K562 treated with DMSO at 1 percent for 48 hours (cell line): ENCODE results near the gene ZSCAN1. TPM values are rescaled to one million over a fixed set of nuclear protein-coding genes. Genes with fewer than 3 reads are reported as not detected.

ENCODE experiments used
- total RNA-seq: library from RNA; unstranded; fragments of 300-600 nt; gene quantifications from 2 replicates; pipeline ENCODE4 v1.2.3, GENCODE V29; 2022; ENCODE audit warnings: low replicate concordance; ENCODE audit errors: extremely low read depth

Gene ZSCAN1
- not detected in 2 replicates for total RNA-seq

GRCh38 chr19:58033741-58034476 lies at the start of gene ZSCAN1:
TSS of gene ZSCAN1 (plus strand) at chr19:58034025. CDS start at chr19:58037837, 3,812 bp downstream.

GRCh38 chr19:58002384-58003173 lies 31.2 kb upstream of the ZSCAN1 start, which contains the start of gene ZNF606:
TSS of gene ZNF606 (minus strand) at chr19:58002820. CDS start at chr19:58001319, 1,501 bp downstream.

GRCh38 chr19:58059003-58059670 lies 25.3 kb downstream of the ZSCAN1 start, which contains the start of gene ZNF135:
TSS of gene ZNF135 (plus strand) at chr19:58059282. CDS start at chr19:58060003, 721 bp downstream.

GRCh38 chr19:58097781-58098681 lies 64.2 kb downstream of the ZSCAN1 start, which contains the start of gene ZSCAN18:
TSS of gene ZSCAN18 (minus strand) at chr19:58098231. CDS start at chr19:58090267, 7,964 bp downstream.

Other genes with a start within 250 kb of the ZSCAN1 start
- gene ZNF552, start 219.1 kb upstream of the ZSCAN1 start, total RNA-seq = not detected in 2 replicates
- gene ZNF587B, start 203.7 kb upstream of the ZSCAN1 start, total RNA-seq = not detected in 2 replicates
- not detected in 2 replicates for gene ZNF587, start 184.2 kb upstream of the ZSCAN1 start, total RNA-seq
- gene ZNF814, start 145.0 kb upstream of the ZSCAN1 start, total RNA-seq = not detected in 2 replicates
- gene ZNF417, start 117.4 kb upstream of the ZSCAN1 start, total RNA-seq = not detected in 2 replicates
- not detected in 2 replicates for gene ZNF418, start 98.6 kb upstream of the ZSCAN1 start, total RNA-seq
- gene ZNF256, start 86.3 kb upstream of the ZSCAN1 start, total RNA-seq = not detected in 2 replicates
- not detected in 2 replicates for gene C19orf18, start 59.5 kb upstream of the ZSCAN1 start, total RNA-seq
- gene ZNF606, start 31.2 kb upstream of the ZSCAN1 start, total RNA-seq = not detected in 2 replicates
- not detected in 2 replicates for gene ZNF135, start 25.3 kb downstream of the ZSCAN1 start, total RNA-seq
- gene ZSCAN18, start 64.2 kb downstream of the ZSCAN1 start, total RNA-seq = not detected in 2 replicates
- not detected in 2 replicates for gene ZNF329, start 116.8 kb downstream of the ZSCAN1 start, total RNA-seq
- not detected in 2 replicates for gene ZNF274, start 149.0 kb downstream of the ZSCAN1 start, total RNA-seq
- not detected in 2 replicates for gene ZNF544, start 194.9 kb downstream of the ZSCAN1 start, total RNA-seq
- gene ZNF8, start 244.9 kb downstream of the ZSCAN1 start, total RNA-seq = not detected in 2 replicates